Fibroblast of the conjunctiva (primary cell): Measurements from ENCODE around the gene ZNF772.
"Not testable (repeated sequence)": the region's sequence is repeated elsewhere in the genome, so short reads cannot be mapped to it uniquely, and the experiment has no call there.

Experiments used
- DNase-seq: peaks from one replicate; pipeline ENCODE4 v3.0.0-alpha.2; 2010; ENCODE audit warnings: low read depth

ZNF772 gene

GRCh38 chr19:57477191-57478008 is at the start of gene ZNF772:
TSS of gene ZNF772 (minus strand) at chr19:57477566. CDS start at chr19:57477309, 257 bp downstream.
- peak; percentile 74 for DNase-seq

- not testable (repeated sequence) for DNase-seq
These were observed 40.7 kb upstream of the ZNF772 start for GRCh38 chr19:57518021-57518420.

- DNase-seq: no peak
These were observed 37.9 kb upstream of the ZNF772 start for GRCh38 chr19:57515255-57515654.

- DNase-seq: no peak
These were observed 35.5 kb upstream of the ZNF772 start for GRCh38 chr19:57512845-57513244.

- no peak for DNase-seq
These were observed 34.1 kb upstream of the ZNF772 start for GRCh38 chr19:57511484-57511883.

GRCh38 chr19:57506163-57506562 is 28.8 kb upstream of the ZNF772 start:
- no peak for DNase-seq

- peak; percentile 57 for DNase-seq
These were observed 23.0 kb upstream of the ZNF772 start for GRCh38 chr19:57500400-57500799.

- peak; percentile 90 for DNase-seq
These were observed 22.5 kb upstream of the ZNF772 start, which contains the start of gene ZNF773 for GRCh38 chr19:57499680-57500395. TSS of gene ZNF773 (plus strand) at chr19:57499938. CDS start at chr19:57500081, 143 bp downstream.

GRCh38 chr19:57499332-57499679 is 21.9 kb upstream of the ZNF772 start:
- DNase-seq: not testable (repeated sequence)

GRCh38 chr19:57488299-57488644 is 10.9 kb upstream of the ZNF772 start:
- not testable (repeated sequence) for DNase-seq

GRCh38 chr19:57487477-57488298 is 10.3 kb upstream of the ZNF772 start, which contains the start of gene ZNF419:
TSS of gene ZNF419 (plus strand) at chr19:57487750. CDS start at chr19:57487951, 201 bp downstream.
- DNase-seq: peak; percentile 61

- no peak for DNase-seq
These were observed 3.7 kb downstream of the ZNF772 start for GRCh38 chr19:57473646-57474045.

- DNase-seq: no peak
These were observed 10.9 kb downstream of the ZNF772 start for GRCh38 chr19:57466489-57466888.

GRCh38 chr19:57465680-57466381 is 11.5 kb downstream of the ZNF772 start:
- no peak for DNase-seq

- DNase-seq: no peak
These were observed 25.1 kb downstream of the ZNF772 start for GRCh38 chr19:57452307-57452706.

GRCh38 chr19:57443121-57443696 is 34.2 kb downstream of the ZNF772 start:
- DNase-seq: no peak

- no peak for DNase-seq
These were observed 35.2 kb downstream of the ZNF772 start for GRCh38 chr19:57441979-57442752.

- no peak for DNase-seq
These were observed 38.4 kb downstream of the ZNF772 start for GRCh38 chr19:57438925-57439324.

- DNase-seq: no peak
These were observed 39.4 kb downstream of the ZNF772 start for GRCh38 chr19:57437931-57438330.

- no peak for DNase-seq
These were observed 40.9 kb downstream of the ZNF772 start for GRCh38 chr19:57436417-57436816.
